Measurements from ENCODE around the gene ATP11C. TPM values are rescaled to one million over a fixed set of nuclear protein-coding genes. Genes with fewer than 3 reads are reported as not detected.

The ATP11C gene
- total RNA-seq, result 10 to 100 TPM; 35.6 to 67.9 (median 52.4) TPM

DNA sequence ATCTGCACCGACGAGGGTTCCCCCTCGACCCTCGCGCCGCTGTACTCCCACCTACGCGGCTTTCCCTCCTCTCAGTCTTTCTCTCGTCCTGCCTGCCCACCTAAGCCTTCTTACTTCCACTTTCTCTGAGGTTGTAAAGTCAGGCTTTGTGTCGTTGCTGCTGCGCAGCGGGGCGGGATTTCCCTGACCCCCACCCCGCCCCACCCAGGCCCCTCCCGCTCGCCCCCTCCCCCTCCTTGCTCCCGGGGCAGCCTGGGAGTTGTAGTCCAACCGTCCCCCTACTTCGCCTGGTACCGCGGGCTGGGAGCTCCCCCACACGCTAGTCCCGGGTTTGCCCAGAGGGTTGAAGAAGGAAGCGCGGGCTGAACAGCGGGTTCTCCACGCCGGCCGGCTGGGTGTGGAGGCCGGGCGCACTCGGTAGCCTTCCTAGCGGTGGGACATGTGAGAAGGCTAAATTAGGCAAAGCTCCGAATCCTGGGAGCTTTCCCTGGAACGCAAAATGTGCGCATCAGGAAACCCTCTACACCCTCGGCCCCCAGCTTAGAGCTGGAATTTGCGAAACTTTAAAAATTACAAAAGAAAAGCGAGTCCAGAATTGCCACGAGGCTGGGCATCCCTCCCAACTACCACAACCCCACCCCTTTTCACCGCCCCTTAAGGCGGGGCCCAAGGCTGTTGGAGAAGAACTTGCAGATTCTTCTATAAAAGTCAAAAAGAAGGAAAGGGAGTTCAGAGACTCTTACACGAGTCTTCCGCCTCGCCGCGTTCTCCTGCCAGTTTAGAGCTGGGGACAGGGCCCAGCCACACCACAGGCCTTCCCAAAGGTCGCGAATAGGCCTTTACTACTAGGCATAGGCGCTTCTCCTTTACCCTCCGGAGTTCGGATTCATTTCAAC is at the start of gene ATP11C:
ATP11C (minus strand) TSS at position 153 of the 896 bp plus-strand sequence. CDS start 1,011 bp downstream, outside the sequence.
- H3K9me3 ChIP-seq, result no peaks in the 10 kb centered on the region
- no peaks in the 10 kb centered on the region for H3K36me3 ChIP-seq
- intact Hi-C loops (cut with DNase I; ENCODE audit: low total_unique reads), result no loop called here
- peak; percentile 83 to 85 for DNase-seq
- no peaks in the 10 kb centered on the region for H3K4me1 ChIP-seq
- peak within 1 kb of the TSS; percentile 52 to 82 for H3K4me3 ChIP-seq
- H3K27me3 ChIP-seq, result no peaks in the 10 kb centered on the region
- H3K27ac ChIP-seq, result peak within 1 kb of the TSS; percentile 90 to 99
- TF ChIP-seq, protein P1, sequence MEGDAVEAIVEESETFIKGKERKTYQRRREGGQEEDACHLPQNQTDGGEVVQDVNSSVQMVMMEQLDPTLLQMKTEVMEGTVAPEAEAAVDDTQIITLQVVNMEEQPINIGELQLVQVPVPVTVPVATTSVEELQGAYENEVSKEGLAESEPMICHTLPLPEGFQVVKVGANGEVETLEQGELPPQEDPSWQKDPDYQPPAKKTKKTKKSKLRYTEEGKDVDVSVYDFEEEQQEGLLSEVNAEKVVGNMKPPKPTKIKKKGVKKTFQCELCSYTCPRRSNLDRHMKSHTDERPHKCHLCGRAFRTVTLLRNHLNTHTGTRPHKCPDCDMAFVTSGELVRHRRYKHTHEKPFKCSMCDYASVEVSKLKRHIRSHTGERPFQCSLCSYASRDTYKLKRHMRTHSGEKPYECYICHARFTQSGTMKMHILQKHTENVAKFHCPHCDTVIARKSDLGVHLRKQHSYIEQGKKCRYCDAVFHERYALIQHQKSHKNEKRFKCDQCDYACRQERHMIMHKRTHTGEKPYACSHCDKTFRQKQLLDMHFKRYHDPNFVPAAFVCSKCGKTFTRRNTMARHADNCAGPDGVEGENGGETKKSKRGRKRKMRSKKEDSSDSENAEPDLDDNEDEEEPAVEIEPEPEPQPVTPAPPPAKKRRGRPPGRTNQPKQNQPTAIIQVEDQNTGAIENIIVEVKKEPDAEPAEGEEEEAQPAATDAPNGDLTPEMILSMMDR (IDR thresholded peaks at IDR 0.05), result no peak
- TF ChIP-seq POLR2A (IDR thresholded peaks at IDR 0.05), result peak; percentile 52 to 58

DNA sequence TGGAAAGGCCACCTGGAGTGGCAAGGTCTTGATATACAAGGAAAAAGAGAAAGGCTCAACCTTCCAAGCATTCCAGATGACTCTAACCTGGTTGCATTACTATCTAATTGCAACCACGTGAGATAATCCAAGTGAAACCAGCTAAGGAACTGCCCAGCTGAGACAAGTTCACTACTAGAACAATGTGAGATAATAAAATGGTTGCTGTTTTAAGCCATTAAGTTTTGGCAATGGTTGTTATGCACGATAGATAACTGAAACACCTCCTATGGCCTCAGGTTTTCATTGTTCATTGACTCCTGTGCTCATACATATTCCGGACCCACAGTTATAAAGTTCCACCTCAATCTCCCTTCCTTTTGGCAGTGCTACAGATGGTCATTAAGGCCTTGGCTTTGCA is 41.6 kb upstream of the ATP11C start:
- Histone ChIP-seq H3K9me3 (no peaks in the 10 kb centered on the region), H3K27ac (no peak overlapping the region), H3K4me3 (no peak overlapping the region), H3K4me1 (no peaks in the 10 kb centered on the region), H3K36me3 (no peaks in the 10 kb centered on the region), H3K27me3 (no peaks in the 10 kb centered on the region)
- DNase-seq, result no peak
- intact Hi-C loops (cut with DNase I; ENCODE audit: low total_unique reads), result no loop called here
- TF ChIP-seq POLR2A (IDR thresholded peaks at IDR 0.05), result no peak
- TF ChIP-seq, protein P1 (IDR thresholded peaks at IDR 0.05), result no peak

DNA sequence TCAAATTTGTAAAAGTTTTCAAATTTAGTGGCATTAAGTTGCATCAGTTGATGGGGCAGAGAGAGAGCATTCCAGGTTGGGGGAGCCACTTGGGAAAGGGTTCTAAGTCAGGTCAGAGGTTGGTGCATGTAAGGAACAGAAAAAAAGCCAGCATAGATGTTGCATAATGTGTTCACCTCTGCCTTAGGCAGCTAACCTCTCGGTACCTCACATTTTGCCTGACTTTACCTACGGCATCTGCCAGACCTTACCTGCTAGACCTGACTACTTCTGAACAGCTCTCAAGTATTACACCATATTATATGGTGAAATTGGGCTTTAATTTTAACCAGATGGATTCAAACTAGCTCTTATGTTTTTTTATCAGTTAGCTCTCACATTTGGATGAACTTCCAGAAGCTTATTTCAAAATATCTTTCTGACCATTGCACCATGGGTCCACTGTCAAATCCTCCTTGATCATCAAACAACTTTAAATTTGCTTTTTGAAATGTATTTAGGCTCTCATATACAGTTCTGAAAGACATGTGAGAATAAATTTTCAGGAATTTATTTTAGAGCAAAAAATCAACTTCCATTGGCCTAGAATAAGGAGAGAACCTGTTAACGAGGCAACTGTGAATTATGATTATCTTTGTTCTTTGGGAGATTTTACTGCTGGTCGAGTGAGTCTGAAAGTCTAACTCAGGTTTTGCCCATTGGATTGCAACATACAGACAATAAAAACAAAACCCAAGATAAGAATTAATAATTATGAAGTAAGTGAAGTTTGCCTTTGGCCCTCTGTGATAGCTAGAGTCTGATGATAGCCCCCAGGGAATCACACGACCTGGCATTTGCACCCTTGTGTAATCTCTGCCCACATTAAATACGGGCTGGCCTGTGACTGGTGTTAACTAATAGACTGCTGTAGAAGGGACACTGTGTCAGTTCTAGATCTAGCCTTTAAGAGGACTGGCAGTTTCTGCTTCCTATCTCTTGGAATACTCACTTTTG is 40.1 kb upstream of the ATP11C start:
- H3K36me3 ChIP-seq, result no peaks in the 10 kb centered on the region
- no peak for TF ChIP-seq POLR2A (IDR thresholded peaks at IDR 0.05)
- TF ChIP-seq, protein P1 (IDR thresholded peaks at IDR 0.05), result no peak
- no peak overlapping the region for H3K27ac ChIP-seq
- no peaks in the 10 kb centered on the region for H3K9me3 ChIP-seq
- DNase-seq, result no peak
- intact Hi-C loops (cut with DNase I; ENCODE audit: low total_unique reads), result no loop called here
- no peak overlapping the region for H3K4me3 ChIP-seq
- H3K27me3 ChIP-seq, result no peaks in the 10 kb centered on the region
- no peaks in the 10 kb centered on the region for H3K4me1 ChIP-seq

DNA sequence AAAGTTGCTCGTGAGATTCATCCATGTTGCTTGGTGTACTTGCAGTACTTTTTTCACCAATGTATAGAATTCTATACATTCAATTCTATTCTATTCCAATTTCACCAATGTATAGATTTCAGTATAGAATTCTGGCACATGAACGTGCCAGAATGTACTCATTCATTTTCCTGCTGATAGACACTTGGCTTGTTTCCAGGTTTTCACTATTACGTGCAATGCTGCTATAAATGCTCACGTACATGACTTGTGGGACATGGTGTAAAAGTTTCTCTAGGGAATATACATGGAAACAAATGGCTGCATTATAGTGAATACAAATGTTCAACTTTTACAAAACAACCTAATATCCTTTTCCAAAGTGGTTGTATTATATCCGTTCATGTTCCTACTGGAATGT is 39.3 kb upstream of the ATP11C start:
- intact Hi-C loops (cut with DNase I; ENCODE audit: low total_unique reads), result no loop called here
- Histone ChIP-seq H3K36me3 (no peaks in the 10 kb centered on the region), H3K9me3 (no peaks in the 10 kb centered on the region), H3K27ac (no peak overlapping the region), H3K4me1 (no peaks in the 10 kb centered on the region), H3K4me3 (no peak overlapping the region), H3K27me3 (no peaks in the 10 kb centered on the region)
- no peak for TF ChIP-seq POLR2A (IDR thresholded peaks at IDR 0.05)
- TF ChIP-seq, protein P1 (IDR thresholded peaks at IDR 0.05), result no peak
- DNase-seq, result no peak

Measured in uterus (tissue), 4 donors.